Islet precursor cell (in vitro differentiated cells): ENCODE data around the gene TXNL1.
"Not testable (repeated sequence)": the region's sequence is repeated elsewhere in the genome, so short reads cannot be mapped to it uniquely, and the experiment has no call there.

Experiments
- DNase-seq: peaks from one replicate; pipeline ENCODE4 v3.0.0-alpha.2; 2018

The TXNL1 gene

DNA sequence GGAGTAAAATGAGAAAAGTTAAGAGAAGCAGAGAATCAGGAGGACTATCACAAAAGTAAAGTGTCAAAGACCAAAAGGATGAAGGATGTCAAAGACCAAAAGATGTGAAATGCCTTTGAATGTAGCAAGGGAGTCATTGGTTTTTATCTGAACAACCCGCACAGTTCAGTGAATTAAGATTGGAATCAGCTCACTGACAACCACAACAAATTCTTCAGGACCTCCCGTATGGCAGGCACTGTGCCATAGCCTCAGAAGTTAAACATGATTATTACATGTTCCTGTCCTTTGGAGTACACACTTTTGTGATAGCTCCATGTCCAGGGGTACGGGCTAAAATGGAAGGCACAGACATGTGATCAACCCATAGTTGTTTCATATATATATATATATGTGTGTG is 5.0 kb upstream of the TXNL1 start:
- no peak for DNase-seq

DNA sequence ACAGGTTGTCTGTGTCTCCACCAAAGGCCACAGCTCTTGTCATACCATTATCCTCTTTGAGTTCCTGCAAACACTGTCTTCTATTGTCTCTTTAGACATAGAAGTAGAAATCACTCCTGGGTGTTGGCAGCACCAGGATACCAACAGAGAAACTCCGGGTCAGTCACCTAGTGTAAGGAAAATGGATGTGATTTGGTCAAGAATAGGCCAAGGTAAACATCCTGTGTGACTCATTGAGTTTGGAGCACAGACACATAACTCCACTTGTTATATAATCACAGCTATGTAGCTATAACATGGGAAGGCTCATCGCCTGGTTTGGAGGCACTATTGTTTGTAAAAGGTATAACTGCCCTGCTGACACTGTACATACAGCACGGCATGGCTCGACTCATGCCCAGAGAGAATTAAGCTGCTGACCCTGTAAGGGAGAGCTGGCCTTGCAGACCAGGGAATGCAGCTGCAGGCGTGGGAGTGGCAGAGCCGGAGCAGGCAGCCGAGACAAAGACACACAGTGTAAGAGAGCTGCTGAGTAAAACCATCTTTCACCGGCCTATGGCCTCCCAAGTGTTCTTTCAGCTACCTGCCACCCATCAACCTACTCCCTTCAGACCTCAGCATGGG is 3.4 kb upstream of the TXNL1 start:
- peak; percentile 62 for DNase-seq

DNA sequence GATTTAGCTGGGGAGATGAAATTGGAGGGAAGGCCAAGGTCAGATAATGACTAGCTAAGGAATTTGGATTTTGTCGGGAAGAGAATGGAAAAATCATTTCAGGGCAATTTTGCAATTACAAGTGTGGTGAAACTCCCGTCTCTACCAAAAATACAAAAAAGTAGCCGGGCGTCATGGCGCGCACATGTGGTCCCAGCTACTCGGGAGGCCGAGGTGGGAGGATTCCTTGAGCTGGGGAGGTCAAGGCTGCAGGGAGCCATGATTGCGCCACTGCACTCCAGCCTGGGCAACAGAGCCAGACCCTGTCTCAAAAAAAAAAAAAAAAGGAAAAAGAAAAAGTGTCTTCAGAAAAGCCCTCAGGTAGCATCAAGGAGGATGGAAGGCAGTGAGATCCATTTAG is 1.2 kb upstream of the TXNL1 start:
- DNase-seq: no peak

DNA sequence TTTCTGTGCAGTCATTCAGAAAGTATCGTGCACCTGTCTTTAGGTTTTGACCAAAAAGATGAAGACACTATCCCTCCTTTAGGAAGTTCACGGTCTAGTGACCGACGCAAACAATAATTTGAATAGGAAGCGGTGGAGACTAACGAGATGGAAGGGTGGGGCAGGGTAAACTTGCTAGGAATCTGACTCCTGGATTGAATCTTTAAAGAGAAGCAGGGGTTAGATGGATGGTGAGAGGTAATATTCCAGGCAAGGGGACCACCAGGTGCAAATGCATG is 651 bp upstream of the TXNL1 start:
- DNase-seq: no peak

DNA sequence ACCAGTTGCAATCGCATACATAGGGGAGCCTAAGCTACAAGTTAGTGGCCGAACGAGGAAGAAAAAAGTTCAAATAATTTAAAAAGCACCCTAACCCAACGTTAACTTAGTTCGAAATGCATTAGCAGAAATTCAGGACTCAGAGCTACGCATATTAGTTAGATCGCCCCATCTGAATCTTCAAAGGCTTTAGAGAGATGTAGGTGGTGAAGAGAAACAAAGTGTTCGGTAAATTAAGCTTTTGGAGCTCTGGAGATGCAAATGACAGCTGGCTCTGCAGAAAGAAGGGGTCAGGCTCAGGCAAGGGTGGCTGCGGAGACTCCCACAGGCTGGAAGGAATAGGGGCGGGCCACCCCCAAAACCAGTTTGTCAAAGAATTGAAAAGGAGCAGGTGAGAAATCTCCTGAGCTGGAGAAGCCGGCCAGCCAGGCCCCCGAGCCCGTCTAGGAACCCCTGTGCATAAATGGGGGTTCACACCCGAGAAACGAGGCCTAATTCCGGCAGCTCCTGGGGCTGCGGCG is 621 bp downstream of the TXNL1 start:
- DNase-seq: peak; percentile 52

DNA sequence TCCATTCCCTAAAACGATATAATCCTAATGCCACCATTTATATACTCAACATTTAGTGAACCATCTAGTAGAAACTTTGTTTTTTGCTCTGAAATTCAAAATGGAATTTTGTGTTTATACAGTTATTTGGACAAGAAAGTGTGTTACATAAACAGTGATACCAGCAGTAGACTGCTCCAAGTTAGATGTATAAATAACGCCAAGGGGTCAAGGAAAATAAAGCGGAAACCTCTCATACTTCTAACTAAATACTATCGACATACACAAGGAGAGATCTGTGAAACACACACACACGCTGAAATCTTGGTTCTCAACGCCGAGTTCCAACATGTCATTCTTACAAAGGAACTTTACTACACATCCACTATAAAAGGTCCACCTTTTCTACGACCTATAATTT is 1.2 kb downstream of the TXNL1 start:
- no peak for DNase-seq

DNA sequence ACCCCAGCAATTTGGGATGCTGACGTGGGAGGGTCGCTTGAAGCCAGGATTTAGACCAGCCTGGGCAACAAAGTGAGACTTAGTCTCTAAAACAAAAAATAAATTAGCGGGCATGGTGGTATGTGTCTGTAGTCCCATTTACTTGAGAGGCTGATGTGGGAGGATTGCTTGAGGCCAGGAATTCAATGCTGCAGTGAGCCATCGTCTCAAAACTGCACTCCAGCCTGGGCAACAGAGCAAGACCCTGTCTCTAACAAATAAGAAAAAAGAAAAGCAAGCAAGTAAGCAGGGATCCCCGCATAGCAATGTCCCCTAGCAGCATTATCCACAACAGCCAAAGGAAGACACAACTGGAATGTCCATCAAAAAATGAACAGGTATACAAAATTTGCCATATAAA is 3.4 kb downstream of the TXNL1 start:
- no peak for DNase-seq

DNA sequence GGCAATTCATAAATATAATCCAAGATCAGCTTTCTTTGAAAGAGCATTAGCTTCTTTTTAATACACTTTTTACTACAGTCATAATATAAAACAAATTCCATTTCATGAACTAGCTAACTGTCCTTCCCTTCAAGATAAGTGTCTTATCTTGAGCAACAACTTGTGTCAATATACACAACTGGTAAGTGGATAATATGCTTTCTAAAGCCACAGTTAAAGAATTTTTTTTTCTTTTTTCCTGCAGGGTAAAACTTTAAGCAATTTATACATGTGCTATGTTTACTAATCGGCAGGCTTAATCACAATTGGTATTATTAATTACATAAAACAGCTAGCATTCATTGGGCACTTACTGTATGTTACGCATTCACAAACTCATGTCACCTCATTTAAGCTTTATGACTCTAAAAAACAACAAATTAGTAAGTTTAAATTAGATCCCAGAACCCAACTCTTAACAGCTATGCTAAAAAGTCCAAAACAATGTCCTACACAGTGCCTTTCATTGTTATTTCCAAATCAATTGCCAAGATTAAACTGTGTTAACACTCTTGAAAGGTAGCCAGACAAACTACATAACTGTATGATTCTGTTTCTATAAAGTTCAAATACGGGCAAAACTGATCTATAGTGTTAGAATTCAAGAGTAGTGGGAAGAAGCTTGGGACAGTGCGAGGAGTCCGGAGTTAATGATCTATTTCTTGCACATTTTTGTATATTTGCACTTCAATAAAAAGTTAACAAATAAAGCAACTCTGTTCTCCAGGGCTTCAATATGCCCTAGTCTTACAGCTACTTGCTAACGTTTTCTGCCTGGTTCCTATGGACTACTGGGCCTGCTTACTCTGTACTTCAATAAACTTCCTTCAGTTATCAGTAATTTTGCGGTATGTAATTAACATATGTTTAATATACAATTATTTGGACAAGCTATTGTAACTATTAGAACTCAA is 6.0 kb downstream of the TXNL1 start:
- no peak for DNase-seq

DNA sequence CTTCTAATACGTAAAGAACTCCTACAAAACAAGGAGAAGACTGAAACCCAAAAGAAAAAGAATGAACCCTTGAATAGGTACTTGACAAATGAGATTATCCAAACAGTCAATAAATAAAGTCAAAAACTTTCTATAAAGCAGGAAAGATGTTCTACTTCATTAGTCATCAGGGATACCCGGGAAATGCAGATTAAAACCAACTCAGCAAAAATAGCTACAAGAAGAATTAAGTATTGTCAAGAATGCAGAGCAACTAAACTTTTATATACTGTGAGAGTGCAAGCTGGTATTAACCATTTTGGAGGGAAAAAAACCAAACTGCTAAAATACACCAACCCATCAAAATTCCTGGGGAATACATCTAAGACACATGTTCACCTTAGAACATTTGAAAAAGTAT is 10.4 kb downstream of the TXNL1 start:
- no peak for DNase-seq

DNA sequence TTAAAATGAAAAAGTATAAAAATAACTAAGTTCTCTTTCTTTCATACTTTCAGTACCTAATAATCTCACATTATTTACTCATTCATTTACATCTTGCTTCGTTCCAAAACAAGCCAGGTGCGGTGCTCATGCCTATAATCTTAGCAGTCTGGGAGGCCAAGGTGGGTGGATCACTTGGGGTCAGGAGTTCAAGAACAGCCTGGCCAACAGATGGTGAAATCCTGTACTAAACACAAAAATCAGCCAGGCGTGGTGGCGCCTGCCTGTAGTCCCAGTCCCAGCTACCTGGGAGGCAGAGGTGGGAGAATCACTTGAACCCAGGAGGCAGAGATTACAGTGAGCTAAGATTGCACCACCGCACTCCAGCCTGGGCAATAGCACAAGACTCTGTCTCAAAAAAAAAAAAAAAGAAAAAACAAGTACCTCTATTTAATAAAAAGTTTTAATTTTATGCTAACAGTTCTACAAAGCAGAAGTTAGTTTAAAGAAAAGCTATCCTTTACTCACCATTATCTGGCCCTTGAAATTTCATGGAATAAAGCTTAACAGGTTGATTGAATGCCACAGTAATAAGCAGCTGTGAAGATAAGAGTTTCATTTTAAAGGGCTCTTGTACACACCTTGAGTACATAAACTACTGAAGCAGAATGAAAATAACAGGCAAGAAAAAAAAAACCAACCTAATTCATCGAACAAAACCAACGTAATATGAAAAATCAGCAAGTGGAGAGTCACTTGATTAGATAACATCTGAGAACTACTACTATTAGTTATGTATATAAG is 22.5 kb downstream of the TXNL1 start:
- no peak for DNase-seq

DNA sequence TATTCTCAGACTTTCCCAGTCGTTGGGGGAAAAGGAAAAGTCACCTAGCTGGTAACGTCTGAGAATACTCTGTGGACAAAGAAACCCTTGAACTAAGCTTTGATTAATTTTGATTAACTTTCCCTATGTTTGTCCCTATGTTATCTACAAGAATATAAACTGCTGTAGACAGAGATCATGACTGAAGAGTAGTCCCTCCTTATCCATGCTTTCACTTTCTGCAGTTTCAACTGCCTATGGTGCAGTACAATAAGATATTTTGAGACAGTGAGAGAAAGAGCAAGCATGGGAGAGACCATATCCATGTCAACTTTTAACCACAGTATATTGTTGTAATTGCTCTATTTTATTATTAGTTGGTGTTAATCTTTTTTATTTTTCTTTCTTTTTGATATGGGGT is 31.8 kb downstream of the TXNL1 start:
- no peak for DNase-seq

DNA sequence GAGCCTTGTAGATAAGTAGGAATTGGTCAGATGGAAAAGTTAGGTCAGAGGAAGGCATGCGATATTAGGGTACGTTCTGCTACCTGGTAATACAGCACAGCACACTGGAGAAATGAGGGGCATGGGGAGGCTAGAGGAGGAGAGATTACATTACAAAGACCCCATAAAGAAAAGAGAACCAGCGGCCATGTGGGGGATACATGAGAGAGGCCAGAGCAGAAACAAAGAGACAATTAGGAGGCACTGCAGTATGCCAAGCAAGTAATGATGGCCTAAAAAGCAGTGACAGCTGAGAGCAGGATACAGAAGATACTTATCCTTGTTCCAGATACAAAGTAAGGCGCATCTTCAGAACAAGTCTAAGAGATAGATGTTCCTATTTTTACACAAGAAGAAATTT is 40.0 kb downstream of the TXNL1 start:
- DNase-seq: no peak

DNA sequence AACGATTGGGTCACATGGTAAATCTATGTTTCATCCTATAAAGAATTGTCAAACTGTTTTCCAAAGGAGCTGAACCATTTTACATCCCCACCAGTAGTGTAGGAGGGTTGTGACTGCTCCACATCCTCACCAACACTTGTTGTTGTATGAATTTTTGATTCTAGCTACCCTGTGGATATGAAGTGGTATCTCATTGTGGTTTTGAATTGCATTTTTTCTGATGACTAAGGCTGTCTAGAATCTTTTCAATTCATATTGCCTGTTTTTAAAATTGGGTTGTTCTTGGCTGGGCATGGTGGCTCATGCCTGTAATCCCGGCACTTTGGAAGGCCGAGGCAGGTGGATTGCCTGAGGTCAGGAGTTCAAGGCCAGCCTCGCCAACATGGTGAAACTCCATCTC is 44.5 kb downstream of the TXNL1 start:
- DNase-seq: no peak

DNA sequence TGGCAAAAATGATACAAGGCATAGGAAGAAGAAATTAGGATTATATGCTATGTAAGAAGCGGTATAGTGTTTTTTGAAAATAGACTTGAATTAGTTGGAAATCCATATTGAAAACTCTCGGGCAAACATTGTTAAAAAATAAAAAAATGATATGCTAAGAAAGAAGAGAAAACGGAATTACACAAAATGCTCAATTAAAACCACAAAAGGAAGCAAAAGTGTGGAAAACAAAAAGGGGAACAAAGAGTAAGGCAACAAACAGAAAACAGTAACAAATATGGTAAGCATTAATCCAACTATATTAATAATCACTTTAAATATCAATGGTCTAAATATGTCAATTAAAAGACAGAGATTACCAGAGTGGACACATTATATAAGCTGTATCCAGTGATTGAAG is 58.4 kb downstream of the TXNL1 start:
- DNase-seq: no peak

DNA sequence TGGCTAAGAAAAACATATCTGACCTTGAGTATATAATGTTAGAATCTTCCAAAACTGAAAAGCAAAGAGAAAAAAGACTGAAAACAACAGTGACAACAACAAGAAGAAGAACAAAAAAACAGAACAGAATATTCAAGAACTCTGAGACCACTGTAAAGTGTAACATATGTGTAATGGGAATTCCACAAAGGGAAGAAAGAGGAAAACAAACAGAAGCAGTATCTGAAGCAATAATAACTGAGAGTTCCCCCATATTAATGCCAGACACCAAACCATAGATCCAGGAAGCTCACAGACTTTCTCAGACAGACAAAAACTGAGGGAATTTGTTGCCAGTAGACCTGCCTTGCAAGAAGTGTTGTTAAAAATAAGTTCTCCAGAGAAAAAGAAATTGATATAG is 58.9 kb downstream of the TXNL1 start:
- DNase-seq: no peak

DNA sequence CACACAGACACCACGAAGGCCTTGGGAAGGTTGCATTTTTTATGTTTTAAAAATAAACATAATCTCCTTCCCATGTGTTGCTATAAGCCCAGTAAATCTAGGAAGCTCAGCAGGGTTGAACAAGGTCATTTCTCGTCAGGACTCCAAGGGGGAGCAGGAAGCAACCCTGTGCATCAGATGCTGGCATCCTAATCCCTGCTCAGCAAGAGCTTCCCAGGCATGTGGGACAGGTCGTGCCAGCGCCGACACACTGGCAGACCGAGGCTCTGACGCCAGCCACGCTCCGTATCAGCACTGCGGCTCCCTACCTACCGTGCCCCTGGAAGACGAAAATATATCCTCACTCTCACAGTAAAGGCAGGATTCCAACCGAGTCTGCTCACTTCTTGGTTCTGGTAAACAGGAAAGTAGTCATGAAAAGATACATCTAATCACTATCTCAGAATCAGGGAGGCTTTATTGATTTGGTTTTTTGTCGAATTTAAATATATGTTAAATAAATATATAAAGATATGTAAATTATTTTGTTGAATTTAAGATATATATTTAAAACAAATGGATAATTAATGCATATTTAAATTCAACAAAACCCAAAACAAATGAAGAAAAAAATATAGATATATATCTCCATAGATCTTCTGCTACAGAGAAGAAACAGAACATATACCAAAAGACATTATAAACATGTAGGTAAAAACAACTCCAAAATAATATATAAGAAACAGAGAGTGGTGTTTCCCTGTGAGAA is 61.4 kb downstream of the TXNL1 start:
- DNase-seq: no peak

DNA sequence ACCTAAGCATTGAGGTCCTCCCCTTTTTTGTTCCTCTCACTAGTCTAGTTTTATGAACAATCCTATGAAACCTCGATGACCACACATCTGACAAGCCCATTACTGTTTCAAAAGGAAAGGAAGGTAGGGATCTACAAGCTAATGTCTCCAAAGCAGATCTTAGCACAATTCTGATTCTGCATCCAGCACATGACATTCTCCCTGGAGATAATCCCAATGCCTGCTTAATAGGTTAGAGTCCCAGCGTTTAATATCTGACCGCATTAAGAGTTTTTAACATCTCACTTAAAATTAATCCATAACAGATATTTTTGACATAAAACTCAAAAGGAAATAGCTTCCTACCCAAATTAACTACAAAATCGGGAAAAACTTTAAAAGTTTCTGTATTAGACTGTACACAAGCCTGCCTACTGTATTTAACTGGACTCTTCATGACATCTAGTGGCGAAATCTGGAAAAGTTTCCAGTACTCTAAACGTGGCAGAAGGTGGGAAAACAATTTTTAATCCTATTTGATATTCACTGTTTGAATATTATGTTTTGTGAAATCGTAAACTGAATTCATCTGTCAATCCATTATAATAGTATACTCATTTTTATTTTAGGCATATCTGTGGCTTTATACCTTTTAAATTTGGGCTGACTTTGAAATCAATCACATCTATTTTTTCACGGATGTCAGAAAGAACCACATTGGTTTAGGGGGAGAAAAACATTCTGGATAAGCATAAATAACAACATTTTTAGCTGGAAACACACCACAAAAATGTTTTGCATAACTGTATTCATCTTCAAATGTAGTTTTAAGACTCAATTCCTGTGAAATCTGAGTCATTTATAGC is 62.4 kb downstream of the TXNL1 start:
- DNase-seq: no peak

DNA sequence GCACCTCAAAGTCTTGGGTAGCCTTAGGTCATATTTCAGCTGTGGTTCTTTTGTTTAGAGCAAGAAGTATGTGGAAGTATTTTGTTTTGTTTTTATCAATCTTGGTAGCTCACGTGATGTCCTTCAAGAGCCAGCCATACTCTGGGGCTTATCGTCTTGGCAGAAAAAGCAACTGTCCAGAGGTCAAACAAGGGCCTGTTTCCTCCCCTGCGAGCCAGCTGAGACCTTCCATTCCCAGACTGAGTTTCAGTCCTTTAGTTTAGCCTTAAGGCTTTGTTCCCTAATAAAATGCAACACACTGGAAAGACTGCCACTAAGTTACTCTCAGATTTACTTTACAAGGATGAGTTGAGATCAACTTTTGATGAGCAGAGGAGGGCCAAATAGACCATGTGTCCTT is 63.5 kb downstream of the TXNL1 start:
- DNase-seq: no peak

DNA sequence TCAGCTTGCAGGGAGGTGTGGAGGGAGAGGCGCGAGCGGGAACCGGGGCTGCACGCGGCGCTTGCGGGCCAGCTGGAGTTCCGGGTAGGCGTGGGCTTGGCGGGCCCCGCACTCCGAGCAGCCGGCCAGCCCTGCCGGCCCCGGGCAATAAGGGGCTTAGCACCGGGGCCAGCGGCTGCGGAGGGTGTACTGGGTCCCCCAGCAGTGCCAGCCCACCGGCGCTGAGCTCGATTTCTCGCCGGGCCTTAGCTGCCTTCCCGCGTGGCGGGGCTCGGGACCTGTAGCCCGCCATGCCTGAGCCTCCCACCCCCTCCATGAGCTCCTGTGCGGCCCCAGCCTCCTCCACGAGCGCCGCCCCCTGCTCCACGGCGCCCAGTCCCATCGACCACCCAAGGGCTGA is 66.1 kb downstream of the TXNL1 start:
- not testable (repeated sequence) for DNase-seq

DNA sequence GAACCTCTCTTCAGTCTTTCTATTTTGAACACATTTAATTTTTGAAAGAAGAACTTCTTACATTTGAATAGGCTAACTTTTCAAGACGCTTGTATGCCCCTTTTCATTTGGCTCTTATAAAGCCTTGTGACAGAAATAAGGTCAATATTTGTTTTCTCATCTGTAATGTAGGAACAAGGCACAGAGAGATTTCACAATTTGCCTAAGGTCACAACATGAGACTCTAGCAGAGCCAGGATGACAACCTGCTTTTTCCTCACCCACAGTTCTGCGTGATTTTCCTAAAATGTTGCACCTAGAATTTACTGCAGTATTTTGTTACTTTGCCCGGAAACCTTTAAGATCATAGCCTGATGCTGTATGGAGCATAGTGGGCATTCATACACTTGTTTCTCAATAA is 67.4 kb downstream of the TXNL1 start:
- DNase-seq: no peak

DNA sequence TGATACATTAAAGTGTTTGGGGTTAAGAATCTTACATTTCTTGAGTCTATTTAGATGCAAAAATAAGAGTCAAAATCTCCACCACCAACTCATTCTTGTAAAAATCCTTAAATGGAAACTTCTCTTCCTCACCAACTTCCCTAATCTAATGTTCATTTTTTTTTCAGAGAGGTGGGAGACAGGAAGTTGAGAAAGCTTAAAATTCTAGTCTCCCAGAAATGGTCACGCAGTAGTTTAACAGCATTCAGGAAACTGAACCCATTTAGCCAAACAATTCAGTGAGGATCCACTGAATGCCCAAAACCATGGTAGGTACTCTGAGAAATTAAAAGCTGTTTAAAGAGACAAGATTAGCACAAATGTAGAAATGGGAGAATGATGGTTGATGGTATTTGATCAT is 69.0 kb downstream of the TXNL1 start:
- no peak for DNase-seq

DNA sequence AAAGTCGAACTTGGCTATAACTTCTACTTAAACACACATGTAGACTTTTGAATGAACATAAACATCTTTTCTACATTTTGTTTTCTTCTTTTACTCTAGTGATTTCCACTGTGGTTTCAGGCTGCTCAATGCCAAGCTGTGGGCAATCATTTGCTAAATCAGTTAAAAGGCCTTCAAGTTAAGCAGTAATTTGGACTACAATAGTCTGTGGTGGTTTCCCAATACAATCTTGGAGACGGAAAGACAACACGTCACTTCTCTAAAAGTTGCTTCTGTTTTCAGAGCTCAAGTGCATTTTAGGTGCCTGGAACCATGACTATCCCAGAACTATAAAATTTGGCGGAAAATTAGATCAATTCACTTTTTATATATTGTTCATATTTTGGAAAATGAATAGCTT is 69.4 kb downstream of the TXNL1 start:
- DNase-seq: no peak
